ENCODE data around the gene MACROD2.
A peak's percentile ranks its signal among the peaks of the same experiment; 100 is the strongest.

- TF ChIP-seq CTCF (IDR thresholded peaks at IDR 0.05) (peak; percentile 46), EZH2 (IDR thresholded peaks at IDR 0.05; ENCODE audit: borderline replicate concordance, insufficient read depth, low read depth, low read length, poor library complexity, severe bottlenecking) (no peak)
These were observed 1241.5 kb downstream of the MACROD2 start for GRCh38 chr20:15236812-15237211.
